HepG2 (cell line): Measurements from ENCODE around the gene NIPAL4. TPM values are rescaled to one million over a fixed set of nuclear protein-coding genes. Genes with fewer than 3 reads are reported as not detected.

ENCODE experiments used
- ATM ChIP-seq: fragments of 450-650 bp; IDR thresholded peaks from 2 replicates; pipeline ENCODE4 v1.7.1; 2017; ENCODE audit warnings: mild to moderate bottlenecking, borderline replicate concordance
- FOXO1 ChIP-seq: sonication (generic); formaldehyde crosslinking; IDR thresholded peaks from 2 replicates; pipeline ENCODE4 v1.4.0; 2020; ENCODE audit warnings: missing genetic modification reagents
- HDAC1 ChIP-seq: sonication (generic); formaldehyde crosslinking; IDR thresholded peaks from 2 replicates; pipeline ENCODE4 v1.5.1; 2020; ENCODE audit warnings: mild to moderate bottlenecking, missing genetic modification reagents
- HMG20A ChIP-seq: IDR thresholded peaks from 2 replicates; pipeline ENCODE4 v1.6.1; 2016; ENCODE audit warnings: borderline replicate concordance
- HNF4G ChIP-seq, 2 experiments: sonication (generic) in 1 of 2; formaldehyde crosslinking in 1 of 2; IDR thresholded peaks; 2 replicates each; pipeline versions ENCODE4 v1.4.0 to v1.6.1; 2011 to 2020; ENCODE audit warnings: borderline replicate concordance in 2 of 2, low read depth in 2 of 2, mild to moderate bottlenecking in 2 of 2, low read length in 1 of 2, missing genetic modification reagents in 1 of 2, moderate library complexity in 1 of 2
- MIXL1 ChIP-seq: IDR thresholded peaks from 2 replicates; pipeline ENCODE4 v1.6.1; 2016
- PAXIP1 ChIP-seq: sonication (generic); formaldehyde crosslinking; conservative IDR thresholded peaks from 2 replicates; pipeline ENCODE4 v1.4.0; 2020; ENCODE audit warnings: mild to moderate bottlenecking, missing genetic modification reagents, moderate library complexity
- POLR2A ChIP-seq, 2 experiments: IDR thresholded peaks; 2 replicates each; pipeline ENCODE4 v1.6.1; 2011; ENCODE audit warnings: low read depth in 2 of 2, low read length in 2 of 2, mild to moderate bottlenecking in 1 of 2, moderate library complexity in 1 of 2; ENCODE audit not compliant: insufficient read depth in 1 of 2
- PPARG ChIP-seq: conservative IDR thresholded peaks from 2 replicates; pipeline ENCODE4 v1.6.1; 2016; ENCODE audit warnings: missing biosample characterization, missing genetic modification reagents
- RARG ChIP-seq: sonication (generic); formaldehyde crosslinking; IDR thresholded peaks from 2 replicates; pipeline ENCODE4 v1.4.0; 2020; ENCODE audit warnings: low read depth, mild to moderate bottlenecking, missing genetic modification reagents
- RCOR2 ChIP-seq: IDR thresholded peaks from 2 replicates; pipeline ENCODE4 v1.6.1; 2016; ENCODE audit warnings: missing biosample characterization, missing genetic modification reagents
- RXRB ChIP-seq: IDR thresholded peaks from 2 replicates; pipeline ENCODE4 v1.6.1; 2016; ENCODE audit warnings: borderline replicate concordance, missing genetic modification reagents, missing compliant biosample characterization
- SAFB2 ChIP-seq: sonication (generic); formaldehyde crosslinking; IDR thresholded peaks from 2 replicates; pipeline ENCODE4 v1.5.1; 2020; ENCODE audit warnings: missing genetic modification reagents, low read depth, mild to moderate bottlenecking, borderline replicate concordance
- SOX5 ChIP-seq: IDR thresholded peaks from 2 replicates; pipeline ENCODE4 v1.6.1; 2016; ENCODE audit warnings: borderline replicate concordance
- ZC3H13 ChIP-seq: sonication (generic); formaldehyde crosslinking; IDR thresholded peaks from 2 replicates; pipeline ENCODE4 v1.8.1; 2023; ENCODE audit warnings: mild to moderate bottlenecking, missing genetic modification reagents, moderate library complexity
- ZGPAT ChIP-seq: IDR thresholded peaks from 2 replicates; pipeline ENCODE4 v1.6.1; 2016; ENCODE audit warnings: mild to moderate bottlenecking
- ZNF362 ChIP-seq: sonication (generic); formaldehyde crosslinking; IDR thresholded peaks from 2 replicates; pipeline ENCODE4 v1.4.0; 2020; ENCODE audit warnings: missing genetic modification reagents, mild to moderate bottlenecking, borderline replicate concordance
- ZNF501 ChIP-seq: sonication (generic); formaldehyde crosslinking; IDR thresholded peaks from 2 replicates; pipeline ENCODE4 v1.5.1; 2020; ENCODE audit warnings: mild to moderate bottlenecking, moderate library complexity, missing genetic modification reagents
- ZNF629 ChIP-seq: sonication (generic); formaldehyde crosslinking; conservative IDR thresholded peaks from 2 replicates; pipeline ENCODE4 v1.5.0; 2020; ENCODE audit warnings: missing genetic modification reagents
- ZNF776 ChIP-seq: sonication (generic); formaldehyde crosslinking; IDR thresholded peaks from 2 replicates; pipeline ENCODE4 v1.4.0; 2020; ENCODE audit warnings: mild to moderate bottlenecking, missing genetic modification reagents
- ZSCAN25 ChIP-seq: sonication (generic); formaldehyde crosslinking; IDR thresholded peaks from 2 replicates; pipeline ENCODE4 v1.8.0; 2022; ENCODE audit warnings: mild to moderate bottlenecking, missing genetic modification reagents
- ZSCAN31 ChIP-seq: sonication (generic); formaldehyde crosslinking; IDR thresholded peaks from 2 replicates; pipeline ENCODE4 v1.5.0; 2020; ENCODE audit warnings: low read depth, mild to moderate bottlenecking, missing genetic modification reagents
- polyA plus RNA-seq, 8 experiments: library from polyadenylated mRNA; depleted of rRNA in 3 of 8; stranded (reverse) in 7 of 8; unstranded in 1 of 8; fragments of >200 nt; fragmentation: Illumina TruSeq in 4 of 8; extraction: Trizol in 4 of 8; gene quantifications; 2 replicates each; pipeline versions ENCODE4 v1.2.1 to v1.2.3, GENCODE V29; 2011 to 2016; ENCODE audit warnings: low read depth in 4 of 8, missing spikeins in 1 of 8, mixed read lengths in 1 of 8; ENCODE audit not compliant: insufficient read depth in 1 of 8
- total RNA-seq, 5 experiments: library from RNA; depleted of rRNA; stranded (reverse); fragments of >200 nt; fragmentation: Illumina TruSeq; extraction: Trizol; gene quantifications; 2 replicates each; pipeline ENCODE4 v1.2.3, GENCODE V29; 2016; ENCODE audit warnings: low read depth in 1 of 5

NIPAL4 gene
- total and polyA plus RNA-seq, 2 of the 13 experiments (the other 11 are each of a cell fraction or from before 2014, with no cell fraction given), result not detected

GRCh38 chr5:157511651-157512644 lies 51.9 kb downstream of the NIPAL4 start (continued):
- 0 out of 2 replicates have a peak, but pooled peaks have one; percentile 47 for TF ChIP-seq ZNF501
- TF ChIP-seq RXRB (CRISPR knock-in tag), result peak; percentile 61; the same call in 1 of the 2 replicates
- TF ChIP-seq POLR2A (IDR thresholded peaks at IDR 0.05; ENCODE audit: insufficient read depth in 1 of 2, low read depth in 2 of 2, low read length in 2 of 2), result no peak
- peak; percentile 41 for TF ChIP-seq HDAC1 (CRISPR knock-in tag)
- TF ChIP-seq ZNF776 (CRISPR knock-in tag), result no peak
- no peak for TF ChIP-seq ZSCAN31 (CRISPR knock-in tag)
- TF ChIP-seq RARG (CRISPR knock-in tag), result no peak
- no peak for TF ChIP-seq MIXL1 (CRISPR knock-in tag)
- TF ChIP-seq ZGPAT (CRISPR knock-in tag), result peak; percentile 57; the same call in 1 of the 2 replicates
- peak; percentile 32; the same call in 1 of the 2 replicates for TF ChIP-seq FOXO1 (CRISPR knock-in tag)
- 0 out of 2 replicates have a peak, but pooled peaks have one; percentile 18 for TF ChIP-seq RCOR2 (CRISPR knock-in tag)
- TF ChIP-seq SAFB2 (CRISPR knock-in tag), result no peak
- TF ChIP-seq PAXIP1 (CRISPR knock-in tag), result peak; percentile 73
- TF ChIP-seq ZC3H13 (CRISPR knock-in tag), result no peak
- TF ChIP-seq ATM, result no peak
- no peak for TF ChIP-seq ZNF629 (CRISPR knock-in tag)
- TF ChIP-seq PPARG (CRISPR knock-in tag), result 0 out of 2 replicates have a peak, but pooled peaks have one; percentile 43
- peak; percentile 48; the same call in 1 of the 2 replicates for TF ChIP-seq HNF4G (IDR thresholded peaks at IDR 0.05; ENCODE audit: borderline replicate concordance, low read depth, low read length)
- no peak for TF ChIP-seq HNF4G (CRISPR knock-in tag; IDR thresholded peaks at IDR 0.05; ENCODE audit: borderline replicate concordance, low read depth)
- TF ChIP-seq ZSCAN25 (CRISPR knock-in tag), result no peak
- TF ChIP-seq ZNF362 (CRISPR knock-in tag), result peak; percentile 61; the same call in 1 of the 2 replicates
- peak; percentile 80 for TF ChIP-seq SOX5 (CRISPR knock-in tag)
- peak; percentile 58; the same call in 1 of the 2 replicates for TF ChIP-seq HMG20A
